GM18868 (cell line): Measurements from ENCODE around the gene CLEC12A.
"Not testable (repeated sequence)": the region's sequence is repeated elsewhere in the genome, so short reads cannot be mapped to it uniquely, and the experiment has no call there.

Experiments
- ATAC-seq: cut with Tn5 transposase; IDR thresholded peaks from one replicate; pipeline ENCODE4 v1.9.1; 2021; ENCODE audit warnings: mild to moderate bottlenecking, moderate library complexity; ENCODE audit not compliant: unreplicated experiment

The CLEC12A gene

DNA sequence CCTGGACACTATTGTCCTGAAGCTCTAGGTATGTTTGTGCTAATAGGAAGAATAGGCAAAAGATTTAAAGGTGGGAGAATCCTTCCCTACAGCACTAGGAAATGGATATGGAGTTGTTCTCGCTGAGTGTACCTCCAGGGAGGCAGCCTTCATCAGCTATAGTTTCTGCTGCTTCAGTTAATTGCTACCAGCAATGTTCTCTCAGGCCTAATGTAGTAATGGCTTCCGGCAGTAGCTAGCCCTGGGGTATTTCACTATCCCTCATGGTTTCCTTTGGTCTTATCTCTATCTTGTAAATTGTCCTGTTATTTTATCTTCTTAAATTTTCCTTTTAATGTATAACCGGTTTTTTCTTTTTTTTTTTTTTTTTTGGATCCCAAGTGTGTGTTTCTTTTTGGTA is 9.3 kb upstream of the CLEC12A start:
- ATAC-seq, result no peak

DNA sequence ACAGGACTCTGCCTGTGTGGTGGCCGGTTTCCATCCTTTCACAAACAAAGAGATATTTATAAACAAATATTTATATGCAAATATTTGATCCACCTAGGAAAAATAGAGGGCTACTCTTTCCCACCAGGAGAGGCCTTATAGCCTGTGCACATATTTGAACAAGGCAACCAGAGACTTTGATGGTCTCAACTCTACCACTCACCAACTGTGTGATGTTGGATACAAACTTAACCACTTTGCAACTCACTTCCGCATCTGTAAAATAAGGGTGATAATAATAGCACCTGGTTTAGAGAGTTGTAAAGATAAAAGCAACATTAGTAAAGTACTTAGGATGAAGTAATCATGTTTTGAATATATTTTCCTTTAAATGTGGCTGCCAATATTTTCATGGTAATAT is 1.5 kb upstream of the CLEC12A start:
- ATAC-seq, result no peak

DNA sequence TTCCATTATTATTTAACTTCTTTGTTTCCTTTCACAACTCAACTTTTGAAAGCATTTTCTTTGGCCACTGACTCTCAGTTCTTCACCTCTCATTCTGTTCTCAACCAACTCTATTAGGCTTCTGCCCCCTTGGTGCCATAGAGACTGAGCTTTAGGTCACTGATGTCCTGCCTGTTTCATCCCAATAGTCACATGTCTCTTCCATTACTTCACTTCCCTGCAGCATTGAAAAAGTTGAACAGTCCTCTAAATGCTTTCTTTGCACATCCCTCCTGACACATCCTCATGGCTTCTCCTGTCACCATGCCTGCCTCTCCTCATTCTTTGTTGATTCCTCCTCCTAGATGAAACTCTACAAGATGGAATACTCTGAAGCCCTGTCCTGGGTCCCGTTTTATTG is 2.7 kb downstream of the CLEC12A start:
- no peak for ATAC-seq

DNA sequence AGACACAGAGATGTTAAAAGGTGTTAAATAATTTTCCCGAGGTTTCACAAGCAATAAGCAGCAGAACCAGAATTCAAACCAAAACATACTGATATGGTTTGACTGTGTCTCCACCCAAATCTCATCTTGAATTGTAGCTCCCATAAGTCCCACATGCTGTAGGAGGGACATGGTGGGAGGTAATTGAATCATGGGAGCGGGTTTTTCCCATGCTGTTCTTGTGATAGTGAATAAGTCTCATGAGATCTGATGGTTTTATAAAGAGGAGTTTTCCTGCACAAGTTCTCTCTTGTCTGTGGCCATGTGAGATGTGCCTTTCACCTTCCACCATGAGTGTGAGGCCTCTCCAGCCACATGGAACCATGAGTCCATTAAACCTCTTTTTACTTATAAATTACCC is 3.5 kb downstream of the CLEC12A start:
- ATAC-seq, result not testable (repeated sequence)

DNA sequence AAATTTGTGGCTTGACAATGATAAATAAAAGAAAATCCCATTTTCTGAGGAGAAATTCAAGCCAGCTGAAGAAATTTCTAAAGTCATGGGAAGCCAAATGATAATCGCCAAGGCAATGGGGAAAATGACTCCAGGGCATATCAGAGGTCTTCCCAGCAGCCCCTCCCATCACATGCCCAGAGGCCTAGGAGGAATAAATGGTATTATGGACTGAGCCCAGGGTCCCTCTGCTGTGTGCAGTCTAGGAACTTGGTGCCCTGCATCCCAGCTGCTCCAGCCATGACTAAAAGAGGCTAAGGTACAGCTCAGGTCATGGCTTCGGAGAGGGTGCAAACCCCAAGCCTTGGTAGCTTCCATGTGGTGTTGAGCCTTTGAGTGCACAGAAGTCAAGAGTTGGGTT is 4.4 kb downstream of the CLEC12A start:
- ATAC-seq, result no peak

DNA sequence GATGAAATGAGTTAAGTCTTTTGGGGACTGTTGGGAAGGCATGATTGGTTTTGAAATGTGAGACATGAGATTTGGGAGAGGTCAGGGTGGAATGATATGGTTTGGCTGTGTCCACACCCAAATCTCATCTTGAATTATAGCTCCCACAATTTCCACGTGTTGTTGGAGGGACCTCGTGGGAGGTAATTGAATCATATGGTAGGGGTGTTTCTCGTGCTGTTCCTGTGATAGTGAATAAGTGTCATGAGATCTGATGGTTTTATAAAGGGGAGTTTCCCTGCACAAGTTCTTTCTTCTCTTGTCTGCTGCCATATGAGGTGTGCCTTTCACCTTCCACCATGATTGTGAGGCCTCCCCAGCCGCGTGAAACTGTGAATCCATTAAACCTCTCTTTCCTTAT is 5.4 kb downstream of the CLEC12A start:
- ATAC-seq, result not testable (repeated sequence)

DNA sequence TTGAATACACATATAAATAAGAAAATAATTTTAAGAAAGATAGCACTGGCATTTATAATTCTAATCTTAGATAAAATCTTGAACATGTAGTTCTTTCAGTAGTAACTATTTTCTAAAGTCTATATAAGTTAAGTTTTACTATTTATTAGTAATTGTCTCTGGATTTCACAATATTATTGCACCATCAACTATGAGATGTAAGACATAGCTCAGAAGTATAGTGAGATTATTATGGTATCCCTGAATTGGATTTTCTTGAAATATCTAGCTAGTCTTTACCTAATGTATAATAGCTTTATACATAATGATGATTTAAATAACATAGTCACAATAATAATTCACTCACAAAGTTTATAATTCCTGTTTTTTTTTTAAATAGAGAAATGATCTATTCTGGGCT is 6.7 kb downstream of the CLEC12A start:
- ATAC-seq, result no peak

DNA sequence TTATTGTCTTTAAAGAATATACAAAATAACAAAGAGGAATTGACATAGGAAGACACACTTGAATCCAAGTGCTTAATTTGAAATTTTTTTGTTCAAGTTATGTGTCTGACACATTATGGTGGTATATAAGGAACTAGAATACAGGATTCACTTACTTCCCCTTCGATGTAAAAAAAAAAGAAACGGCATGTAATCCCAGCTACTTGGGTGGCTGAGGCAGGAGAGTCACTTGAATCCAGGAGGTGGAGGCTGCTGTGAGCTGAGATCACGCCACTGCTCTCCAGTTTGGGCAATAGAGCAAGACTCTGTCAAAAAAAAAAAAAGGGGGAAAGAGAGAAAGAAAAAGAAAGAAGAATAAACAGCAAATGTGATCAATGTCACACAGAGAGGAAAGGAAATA is 8.9 kb downstream of the CLEC12A start:
- ATAC-seq, result no peak

DNA sequence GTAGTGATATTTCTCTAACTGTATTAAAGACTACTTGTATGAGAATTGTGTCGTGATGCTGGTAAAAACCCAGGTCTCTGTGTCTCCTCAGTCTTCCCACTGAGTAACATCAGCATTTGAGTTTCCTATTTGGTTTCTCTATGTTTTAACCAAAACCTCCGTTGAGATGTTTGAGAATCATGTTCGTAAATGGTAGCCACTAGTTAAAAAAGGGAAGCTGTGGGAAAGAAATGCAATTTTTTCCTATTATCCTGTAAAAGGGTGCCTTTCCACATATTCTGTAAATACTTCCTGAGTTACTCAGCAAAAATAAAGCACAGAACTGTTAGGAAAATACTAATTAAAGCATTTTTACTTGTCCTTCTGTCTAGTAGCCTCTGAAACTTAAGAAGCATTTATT is 20.7 kb downstream of the CLEC12A start:
- no peak for ATAC-seq

DNA sequence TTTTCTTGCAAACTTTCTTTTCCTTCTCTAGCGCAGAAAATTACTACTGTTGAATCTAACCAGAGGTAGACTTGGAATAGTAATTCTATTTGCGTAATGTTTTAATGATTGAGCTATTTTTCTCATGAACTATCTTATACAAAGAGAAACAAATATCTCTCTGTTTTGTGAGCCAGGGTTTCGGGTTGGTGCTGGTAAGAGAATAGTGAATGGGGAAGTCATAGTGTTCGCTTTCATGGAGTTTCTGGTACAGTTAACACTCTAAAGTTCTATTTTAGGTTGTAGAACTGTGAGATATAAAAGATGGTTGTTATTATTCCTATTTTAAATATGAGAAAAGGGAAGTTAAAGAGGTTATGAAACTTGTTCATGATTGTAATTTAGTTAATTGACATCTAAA is 21.1 kb downstream of the CLEC12A start:
- no peak for ATAC-seq

DNA sequence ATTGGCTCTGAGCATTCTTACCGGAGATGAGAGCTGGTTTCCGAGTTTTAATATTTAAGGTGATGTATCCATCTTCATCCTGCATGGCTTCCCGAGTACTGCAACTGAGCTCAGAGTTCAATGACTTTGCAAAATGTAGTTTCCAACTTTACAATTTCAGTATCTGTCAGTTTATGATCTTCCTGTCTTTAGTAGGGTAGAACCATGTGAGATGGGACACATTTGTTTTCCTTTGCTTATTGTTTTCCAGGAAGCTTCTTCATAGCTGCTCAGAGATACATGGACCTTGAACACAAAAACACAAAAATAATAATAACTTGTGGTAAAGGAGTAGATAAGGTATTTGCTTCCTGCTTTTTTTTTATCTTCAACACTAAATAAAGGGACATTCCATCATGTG is 27.8 kb downstream of the CLEC12A start, which contains the start of gene CLEC1B:
CLEC1B (minus strand) TSS at position 106 of the 400 bp plus-strand sequence; CDS start at position 85, 21 bp downstream.
- no peak for ATAC-seq

DNA sequence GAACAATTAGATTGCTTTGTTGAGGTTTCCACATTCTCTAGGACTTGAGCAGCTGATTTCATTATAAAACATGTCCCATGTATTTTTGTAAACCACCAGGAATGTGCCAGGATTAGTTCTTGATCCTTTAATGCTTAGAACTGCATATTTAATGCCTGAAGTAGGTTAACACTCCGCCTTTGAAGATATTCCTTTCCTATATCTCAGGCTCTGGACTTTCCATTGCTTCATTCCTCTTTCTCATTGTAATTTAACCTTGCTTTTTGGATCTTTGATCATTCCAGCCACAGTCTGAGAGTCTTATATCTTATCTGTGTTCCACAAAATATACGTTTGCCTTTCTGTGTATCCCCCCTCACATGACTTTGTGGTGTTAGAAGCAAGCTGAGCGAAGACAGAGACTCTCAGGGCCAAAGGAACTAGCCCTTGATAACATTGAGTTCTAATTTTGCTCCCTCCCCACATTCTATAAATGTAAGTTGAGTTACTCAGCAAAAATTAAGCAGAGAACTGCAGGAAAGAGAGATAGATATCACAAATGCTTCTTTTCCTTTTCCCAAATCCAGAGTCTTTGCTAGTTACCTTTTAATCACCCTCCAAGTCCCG is 30.1 kb downstream of the CLEC12A start:
- ATAC-seq, result no peak

DNA sequence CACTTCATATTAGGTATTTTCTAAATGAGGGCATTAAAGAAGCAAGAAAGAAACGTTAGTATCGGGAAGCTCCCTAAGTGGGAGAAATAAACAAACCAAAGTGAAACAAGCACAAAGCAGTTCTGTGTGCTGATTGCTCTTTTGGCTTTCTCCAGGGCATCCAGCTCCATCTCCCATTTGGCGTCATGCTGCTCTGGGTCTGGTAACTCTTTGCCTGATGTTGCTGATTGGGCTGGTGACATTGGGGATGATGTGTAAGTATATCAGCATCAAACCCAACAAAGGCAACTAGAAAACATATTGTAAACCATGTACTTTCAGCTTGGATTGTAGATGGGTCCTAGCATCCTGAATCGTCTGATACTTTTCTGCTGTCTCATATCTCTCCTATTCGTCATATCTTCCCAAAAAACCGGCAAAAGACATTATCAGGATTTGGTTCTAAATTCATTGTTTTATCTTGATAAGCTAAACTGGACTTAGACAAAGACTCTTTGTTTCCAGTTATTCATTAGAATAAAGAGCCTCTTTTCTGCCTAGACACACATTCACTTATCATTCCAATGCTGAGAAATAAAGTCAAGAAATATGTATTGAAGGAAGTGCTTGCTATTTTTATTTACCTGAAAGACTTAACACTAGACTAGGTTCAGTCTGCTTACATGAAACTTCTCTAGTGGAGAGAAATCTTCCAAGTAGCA is 41.6 kb downstream of the CLEC12A start:
- ATAC-seq, result no peak

DNA sequence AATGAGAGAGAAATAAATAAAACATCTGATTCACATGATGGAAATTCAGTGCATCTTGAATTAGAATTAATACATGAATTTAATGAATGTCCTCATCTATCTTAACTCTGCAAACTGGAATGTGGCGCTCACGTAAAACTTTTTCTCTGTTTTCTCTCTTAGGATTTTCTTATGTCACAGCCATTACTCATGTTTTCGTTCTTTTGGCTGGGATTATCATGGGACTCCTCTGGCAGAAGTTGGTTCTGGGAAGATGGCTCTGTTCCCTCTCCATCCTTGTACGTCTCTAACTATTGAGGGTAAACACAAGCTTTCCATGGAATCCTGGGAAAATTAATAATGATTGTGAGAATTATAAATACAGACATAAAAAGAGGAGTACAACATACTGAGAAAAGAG is 44.2 kb downstream of the CLEC12A start:
- no peak for ATAC-seq

DNA sequence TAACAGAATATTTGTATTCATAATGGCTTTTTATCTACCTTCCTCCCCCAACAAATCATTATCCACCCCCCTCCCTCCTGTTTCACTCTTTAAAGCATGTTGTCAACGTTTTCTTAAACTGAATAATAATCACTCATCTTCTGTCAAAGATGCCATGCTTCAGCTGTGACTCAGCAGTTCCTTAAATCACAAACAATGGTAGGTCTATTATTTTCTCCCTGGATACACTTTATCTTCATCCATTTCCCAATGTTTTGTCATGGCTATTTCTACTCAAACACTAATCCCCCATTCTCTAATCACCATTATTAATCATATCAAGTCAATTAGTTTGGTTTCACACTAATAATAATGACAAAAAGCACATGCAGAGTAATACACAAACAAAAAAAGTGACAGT is 45.7 kb downstream of the CLEC12A start:
- ATAC-seq, result no peak

DNA sequence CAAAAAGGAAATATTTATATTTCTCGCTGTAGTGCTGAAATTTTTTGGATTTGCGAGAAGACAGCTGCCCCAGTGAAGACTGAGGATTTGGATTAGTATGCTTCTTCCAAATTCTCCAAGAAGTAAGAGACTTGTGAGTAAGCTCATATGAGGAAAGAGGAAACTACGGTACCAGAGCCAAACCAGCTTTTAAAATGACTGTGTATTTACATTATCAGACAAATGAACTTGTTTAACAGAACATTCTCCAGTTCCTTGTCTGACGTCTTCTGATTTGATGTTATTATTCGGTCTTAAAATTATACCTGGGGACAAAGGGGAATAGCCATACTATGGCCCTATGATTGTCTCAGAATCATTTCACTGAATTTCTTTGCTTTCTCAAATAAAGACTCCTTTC is 47.2 kb downstream of the CLEC12A start:
- no peak for ATAC-seq

DNA sequence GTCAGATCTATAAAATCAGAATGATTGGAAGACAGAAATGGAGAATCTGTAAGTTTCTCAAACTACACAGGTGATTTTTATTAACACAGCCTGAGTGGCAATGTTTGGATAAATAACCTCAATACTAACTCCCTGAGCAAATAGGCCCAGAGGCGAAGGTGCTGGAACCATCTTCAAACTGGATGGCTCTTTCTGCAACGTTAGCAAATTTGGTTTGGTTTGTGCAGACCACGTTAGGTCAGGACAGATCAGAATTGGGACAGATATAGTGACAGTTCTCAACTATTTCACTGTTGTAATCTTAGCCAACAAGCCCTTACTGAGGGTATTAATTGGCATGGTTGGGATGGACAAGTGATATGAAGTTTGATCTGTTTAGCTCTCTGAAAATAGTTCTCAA is 50.1 kb downstream of the CLEC12A start:
- no peak for ATAC-seq

DNA sequence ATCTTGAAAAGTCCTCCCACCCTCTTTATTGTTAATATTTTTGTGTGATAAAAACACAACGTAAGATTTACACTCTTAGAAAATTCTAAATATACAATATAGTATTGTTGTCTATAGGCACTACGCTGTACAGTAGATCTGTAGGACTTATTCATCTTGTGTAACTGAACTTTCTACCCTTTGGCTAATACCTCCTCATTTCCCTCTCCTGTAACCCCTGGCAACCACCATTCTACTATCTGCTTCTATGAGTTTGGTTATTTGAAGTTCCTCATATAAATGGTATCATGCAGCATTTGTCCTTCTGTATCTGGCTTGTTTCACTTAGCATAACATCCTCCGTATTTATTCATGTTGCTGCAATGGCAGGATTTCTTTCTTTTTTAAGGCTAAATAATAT is 54.0 kb downstream of the CLEC12A start:
- ATAC-seq, result no peak

DNA sequence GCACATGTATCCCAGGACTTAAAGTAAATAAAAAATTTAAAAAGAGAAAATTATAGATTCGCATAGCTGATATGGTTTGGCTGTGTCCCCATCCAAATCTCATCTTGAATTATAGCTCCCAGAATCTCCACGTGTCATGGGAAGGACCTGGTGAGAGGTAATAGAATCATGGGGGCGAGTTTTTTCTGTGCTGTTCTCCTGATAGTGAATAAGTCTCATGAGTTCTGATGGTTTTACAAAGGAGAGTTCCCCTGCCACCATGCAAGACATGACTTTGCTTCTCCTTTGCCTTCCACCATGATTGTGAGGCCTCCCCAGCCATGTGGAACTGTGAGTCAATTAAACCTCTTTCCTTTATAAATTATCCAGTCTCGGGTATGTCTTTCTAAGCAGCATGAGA is 55.5 kb downstream of the CLEC12A start:
- ATAC-seq, result not testable (repeated sequence)

DNA sequence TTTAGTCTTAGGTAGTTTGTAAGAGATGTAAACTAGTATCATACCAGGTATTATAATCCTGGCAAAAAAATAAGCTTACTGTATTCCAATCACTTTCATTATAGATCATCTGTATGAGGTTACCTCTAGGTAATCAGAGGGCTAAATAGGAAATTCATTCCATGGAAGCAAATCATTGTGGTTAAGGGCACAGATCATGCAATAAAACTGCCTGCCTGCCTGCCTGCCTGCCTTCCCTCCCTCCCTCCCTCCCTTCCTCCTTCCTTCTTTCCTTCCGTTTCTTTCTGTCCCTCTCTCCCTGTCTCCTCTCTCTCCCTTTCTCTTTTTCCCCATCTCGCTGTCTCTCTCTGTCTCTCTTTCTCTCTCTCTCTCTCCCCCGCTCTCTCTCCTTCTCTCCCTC is 56.1 kb downstream of the CLEC12A start:
- ATAC-seq, result no peak

DNA sequence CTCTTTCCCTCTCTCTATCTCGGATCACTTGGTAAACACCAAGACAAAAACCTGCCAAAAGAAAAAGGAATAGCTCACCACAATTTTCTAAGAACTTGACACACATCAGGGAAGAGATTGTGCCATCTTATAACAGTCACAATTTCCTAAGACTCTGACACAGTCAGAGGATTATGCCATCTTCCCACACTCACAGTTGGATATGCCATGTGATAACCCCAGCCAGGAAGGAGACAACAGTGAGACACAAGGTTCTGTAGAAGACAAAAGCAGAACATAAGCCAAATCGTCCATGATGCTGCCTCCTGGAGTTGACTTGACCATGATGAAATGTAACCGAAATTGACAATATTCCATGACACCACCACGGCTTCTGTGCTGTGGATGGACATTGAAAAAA is 56.5 kb downstream of the CLEC12A start:
- no peak for ATAC-seq

DNA sequence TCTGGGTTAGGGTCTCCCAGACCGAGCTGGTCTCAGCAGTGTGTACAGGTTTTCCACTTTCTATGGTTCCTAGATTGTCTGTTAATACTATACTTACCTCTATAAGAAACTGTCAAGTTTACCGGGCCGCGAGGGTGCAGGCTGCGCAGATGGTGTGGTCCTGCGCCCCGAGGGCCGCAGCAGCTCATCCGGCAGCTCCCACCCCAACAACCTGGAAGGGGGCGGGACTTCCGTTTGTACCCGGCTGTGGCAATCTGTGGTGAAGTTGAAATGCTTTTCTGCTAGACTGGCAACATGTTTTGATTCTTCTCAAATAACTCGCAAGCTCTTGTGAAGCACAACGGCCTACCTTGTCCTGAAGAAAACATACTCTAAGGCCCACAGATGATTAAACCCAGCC is 59.2 kb downstream of the CLEC12A start, which contains the start of gene CLEC9A:
CLEC9A (plus strand) TSS at position 237 of the 400 bp plus-strand sequence. CDS start 22,006 bp downstream, outside the sequence.
- ATAC-seq, result no peak

DNA sequence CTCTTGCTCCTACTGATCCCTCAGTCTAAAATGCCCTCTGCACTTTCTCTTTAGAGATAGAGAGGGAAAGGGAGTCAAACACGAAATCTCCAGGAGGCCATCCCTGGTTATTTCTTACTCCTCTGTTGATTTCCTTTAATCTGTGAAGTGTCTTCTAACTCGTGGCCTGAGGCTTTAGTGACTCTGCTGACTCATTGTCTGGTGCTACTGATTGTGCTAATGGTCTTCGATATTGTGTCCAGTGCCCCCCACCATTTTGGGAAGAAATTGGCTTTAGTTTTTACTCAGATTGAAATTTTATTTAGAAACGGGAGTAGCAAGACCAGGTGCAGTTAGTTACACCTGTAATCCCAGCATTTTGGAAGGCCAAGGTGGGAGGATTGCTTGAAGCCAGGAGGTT is 60.1 kb downstream of the CLEC12A start:
- no peak for ATAC-seq
